A549 (cell line): ENCODE data around the gene HMHB1. TPM values are rescaled to one million over a fixed set of nuclear protein-coding genes. Genes with fewer than 3 reads are reported as not detected.

Experiments used
- ATAC-seq, 2 experiments: fragments of 200-7000 bp in 1 of 2; fragments of >200 bp in 1 of 2; cut with Nextera tagmentation in 1 of 2; cut with Tn5 transposase in 1 of 2; 3 replicates each; pipeline versions ENCODE4 v1.8.0 to v1.9.1; 2018 to 2020; ENCODE audit warnings: mild to moderate bottlenecking in 1 of 2, moderate library complexity in 1 of 2
- CTCF ChIA-PET: fragments of 300-600 bp; sonication (Branson Sonifier 250); formaldehyde crosslinking; extraction: SDS; loops from one replicate; lab custom pipeline; 2021; ENCODE audit warnings: antibody characterized with exemption, inconsistent platforms; lab: Yijun Ruan, JAX
- POLR2A ChIA-PET: fragments of 350-600 bp; formaldehyde crosslinking; extraction: SDS; loops from one replicate; lab custom pipeline; 2021; ENCODE audit warnings: antibody characterized with exemption, inconsistent platforms; lab: Yijun Ruan, JAX
- DNase-seq, 2 experiments: peaks; one replicate each; pipeline versions ENCODE4 v3.0.0 to v3.0.0-alpha.2; 2011 to 2016; ENCODE audit warnings: low read depth in 1 of 2, low spot score in 1 of 2
- FAIRE-seq: peaks from 2 replicates; lab custom pipeline; 2011; peaks lifted over from hg19 to GRCh38; lab: Jason Lieb, UNC
- H3K27ac ChIP-seq, 2 experiments: fragments of >200 bp; sonication (Bioruptor Twin); formaldehyde crosslinking; 3 replicates each; pipeline ENCODE4 v1.5.1; 2016 to 2017
- H3K4me1 ChIP-seq: fragments of >200 bp; sonication (Bioruptor Twin); formaldehyde crosslinking; 3 replicates; pipeline ENCODE4 v1.6.1; 2016
- H3K4me2 ChIP-seq: fragments of >200 bp; sonication (Bioruptor Twin); formaldehyde crosslinking; 3 replicates; pipeline ENCODE4 v1.6.1; 2016
- H3K4me3 ChIP-seq: fragments of >200 bp; sonication (Bioruptor Twin); formaldehyde crosslinking; 3 replicates; pipeline ENCODE4 v1.5.1; 2016
- H3K9me3 ChIP-seq: fragments of >200 bp; sonication (Bioruptor Twin); formaldehyde crosslinking; 3 replicates; pipeline ENCODE4 v1.6.1; 2016
- BHLHE40 ChIP-seq: IDR thresholded peaks from 2 replicates; pipeline ENCODE4 v1.6.1; 2012; ENCODE audit warnings: low read depth, low read length, inconsistent platforms
- CBX2 ChIP-seq: fragments of 200-600 bp; sonication (generic); IDR thresholded peaks from 2 replicates; pipeline ENCODE4 v1.6.1; 2016; ENCODE audit warnings: low read depth, mild to moderate bottlenecking, borderline replicate concordance
- CHD2 ChIP-seq: fragments of 150-350 bp; IDR thresholded peaks from 2 replicates; pipeline ENCODE4 v1.6.1; 2014; ENCODE audit warnings: low read length; ENCODE audit not compliant: partially characterized antibody
- EHMT2 ChIP-seq: fragments of 200-600 bp; sonication (generic); IDR thresholded peaks from 2 replicates; pipeline ENCODE4 v1.6.1; 2016; ENCODE audit warnings: antibody characterized with exemption, low read depth, mild to moderate bottlenecking, moderate library complexity
- FOSB ChIP-seq: fragments of 250-450 bp; sonication (Bioruptor Pico); IDR thresholded peaks from 2 replicates; pipeline ENCODE4 v1.5.0; 2020; ENCODE audit warnings: mild to moderate bottlenecking, moderate library complexity
- GATA3 ChIP-seq: IDR thresholded peaks from 2 replicates; pipeline ENCODE4 v1.6.1; 2012; ENCODE audit warnings: borderline replicate concordance
- HOXA7 ChIP-seq: fragments of 250-450 bp; sonication (Bioruptor Pico); IDR thresholded peaks from 2 replicates; pipeline ENCODE4 v1.5.0; 2020; ENCODE audit warnings: mild to moderate bottlenecking, moderate library complexity
- JUN ChIP-seq, 2 experiments: fragments of >200 bp; sonication (Bioruptor Twin); formaldehyde crosslinking; IDR thresholded peaks; 2 replicates in 1 of 2; 3 replicates in 1 of 2; pipeline ENCODE4 v1.6.1; 2016 to 2017
- JUNB ChIP-seq: fragments of >200 bp; sonication (Bioruptor Twin); formaldehyde crosslinking; IDR thresholded peaks from 2 replicates; pipeline ENCODE4 v1.6.1; 2016
- KDM1A ChIP-seq: fragments of 200-600 bp; sonication (generic); IDR thresholded peaks from 2 replicates; pipeline ENCODE4 v1.6.1; 2016; ENCODE audit warnings: low read depth, mild to moderate bottlenecking
- MAFK ChIP-seq: fragments of 450-650 bp; IDR thresholded peaks from 2 replicates; pipeline ENCODE4 v1.6.1; 2014; ENCODE audit not compliant: partially characterized antibody
- POLR2A ChIP-seq: IDR thresholded peaks from 2 replicates; pipeline ENCODE4 v1.6.1; 2012; ENCODE audit warnings: mild to moderate bottlenecking, low read length
- RCOR1 ChIP-seq: fragments of 150-350 bp; IDR thresholded peaks from 2 replicates; pipeline ENCODE4 v1.6.1; 2014; ENCODE audit warnings: antibody characterized with exemption, low read length, low read depth
- TFCP2L1 ChIP-seq: fragments of 250-450 bp; sonication (Bioruptor Pico); IDR thresholded peaks from 2 replicates; pipeline ENCODE4 v1.5.0; 2021; ENCODE audit warnings: mild to moderate bottlenecking
- ZC3H11A ChIP-seq: fragments of 450-650 bp; IDR thresholded peaks from 2 replicates; pipeline ENCODE4 v1.6.1; 2014; ENCODE audit warnings: antibody characterized with exemption, mild to moderate bottlenecking
- ZNF302 ChIP-seq: fragments of 250-450 bp; sonication (Bioruptor Pico); IDR thresholded peaks from 2 replicates; pipeline ENCODE4 v1.9.0; 2021; ENCODE audit warnings: inconsistent platforms, mild to moderate bottlenecking, moderate library complexity
- ZSCAN20 ChIP-seq: fragments of 250-450 bp; sonication (Bioruptor Pico); IDR thresholded peaks from 2 replicates; pipeline ENCODE4 v1.8.0; 2022; ENCODE audit warnings: mild to moderate bottlenecking, moderate library complexity
- WGBS: methylation state at CpG from one replicate; pipeline ENCODE4 v1.1.6; 2017; ENCODE audit errors: missing lambda C conversion rate; 5-methylcytosine and 5-hydroxymethylcytosine counted together
- polyA plus RNA-seq, 4 experiments: library from polyadenylated mRNA; depleted of rRNA in 3 of 4; stranded (reverse); fragments of >200 nt; fragmentation: RNase III in 1 of 4; extraction: RNeasy Plus Mini Kit Qiagen cat#74134 plus additional on column Dnase treatment in 1 of 4; gene quantifications; 2 replicates in 3 of 4; 3 replicates in 1 of 4; pipeline ENCODE4 v1.2.3, GENCODE V29; 2011 to 2017
- TF ChIP-seq, protein P1 (sequence below): IDR thresholded peaks from 2 replicates; pipeline ENCODE4 v1.6.1; 2012

HMHB1 gene
- polyA plus RNA-seq, 2 of the 4 experiments (the other 2 are of a cell fraction): not detected

DNA sequence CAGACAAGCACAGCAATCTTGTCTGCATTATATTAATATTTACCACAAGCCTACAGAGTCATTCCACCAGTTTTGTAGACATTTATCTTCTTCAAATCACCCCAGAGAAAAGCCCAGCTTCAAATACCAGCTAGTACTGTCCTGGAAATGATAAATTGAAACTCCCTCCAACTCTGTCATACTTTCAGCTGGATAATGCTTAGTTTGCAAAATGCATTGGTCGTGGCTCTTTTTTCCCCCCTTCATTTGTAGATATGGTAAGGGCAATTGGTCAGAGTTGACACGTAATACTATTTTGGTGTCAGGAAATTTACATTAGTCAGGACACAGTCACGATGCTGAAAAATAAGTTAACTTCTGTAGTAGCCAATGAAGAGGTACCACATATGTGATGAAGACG lies 21.2 kb downstream of the HMHB1 start:
- Histone ChIP-seq H3K4me1 (peaks cover under 1% of the 10 kb centered on the region; the same call in 1 of the 3 replicates), H3K27ac (no peak overlapping the region), H3K4me2 (no peak overlapping the region), H3K4me3 (no peak overlapping the region), H3K9me3 (no peaks in the 10 kb centered on the region)
- ATAC-seq (no peak), FAIRE-seq (no peak), DNase-seq (no peak)
- CTCF ChIA-PET: interaction anchor here (1.4 to 3.0 kb wide), 3 partner anchors 8 to 54 kb away, joined by 3 to 12 read pairs (median 9); no protein-coding TSS in a partner anchor
- POLR2A ChIA-PET: no interaction called here
- TF ChIP-seq MAFK (peak; percentile 85), ZNF302 (CRISPR knock-in tag) (no peak)
- WGBS: 93% methylated on average over 4 of the region's 4 CpGs

- ChIA-PET CTCF (interaction anchor here (1.2 to 2.4 kb wide), 2 partner anchors 9 to 10 kb away, joined by 3 to 9 read pairs; no protein-coding TSS in a partner anchor), POLR2A (no interaction called here)
- H3K27ac ChIP-seq: no peak overlapping the region
- FAIRE-seq: peak; percentile 43
- H3K4me2 ChIP-seq: no peak overlapping the region
- no peaks in the 10 kb centered on the region for H3K9me3 ChIP-seq
- no peak for TF ChIP-seq KDM1A
- no peak for TF ChIP-seq JUNB
- no peak for TF ChIP-seq RCOR1
- TF ChIP-seq CHD2: no peak
- TF ChIP-seq EHMT2: no peak
- TF ChIP-seq ZSCAN20: no peak
- TF ChIP-seq ZC3H11A: no peak
- no peak for TF ChIP-seq HOXA7 (CRISPR knock-in tag)
- no peak for TF ChIP-seq BHLHE40
- no peak for TF ChIP-seq TFCP2L1 (CRISPR knock-in tag)
- TF ChIP-seq, all 56 proteins: peak for 0
- DNase-seq: no peak
- 87% methylated on average over 3 of the region's 3 CpGs for WGBS
- no peaks in the 10 kb centered on the region for H3K4me1 ChIP-seq
- no peak overlapping the region for H3K4me3 ChIP-seq
- no peak for ATAC-seq
These were observed 23.3 kb downstream of the HMHB1 start for GRCh38 chr5:143835251-143835650.

GRCh38 chr5:143836161-143836725 lies 24.3 kb downstream of the HMHB1 start:
- Histone ChIP-seq H3K9me3 (no peaks in the 10 kb centered on the region), H3K4me2 (no peak overlapping the region), H3K4me1 (no peaks in the 10 kb centered on the region)
- 81% methylated on average over 2 of the region's 2 CpGs for WGBS
- DNase-seq: no peak
- TF ChIP-seq, protein P1, sequence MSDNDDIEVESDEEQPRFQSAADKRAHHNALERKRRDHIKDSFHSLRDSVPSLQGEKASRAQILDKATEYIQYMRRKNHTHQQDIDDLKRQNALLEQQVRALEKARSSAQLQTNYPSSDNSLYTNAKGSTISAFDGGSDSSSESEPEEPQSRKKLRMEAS: no peak
- TF ChIP-seq, all 56 proteins: peak for 0
- Histone ChIP-seq H3K27ac (no peak overlapping the region), H3K4me3 (no peak overlapping the region)
- FAIRE-seq (no peak), ATAC-seq (no peak)
- POLR2A ChIA-PET: no interaction called here
- CTCF ChIA-PET: interaction anchor here (1.0 to 2.7 kb wide), 4 partner anchors 11 to 307 kb away, joined by 3 to 14 read pairs (median 3); no protein-coding TSS in a partner anchor

GRCh38 chr5:143837306-143837848 lies 25.4 kb downstream of the HMHB1 start:
- no peak overlapping the region for H3K4me2 ChIP-seq
- POLR2A ChIA-PET: interaction anchor here (1.1 kb wide), 1 partner anchor 301 kb away, joined by 4 read pairs; no protein-coding TSS in a partner anchor

DNA sequence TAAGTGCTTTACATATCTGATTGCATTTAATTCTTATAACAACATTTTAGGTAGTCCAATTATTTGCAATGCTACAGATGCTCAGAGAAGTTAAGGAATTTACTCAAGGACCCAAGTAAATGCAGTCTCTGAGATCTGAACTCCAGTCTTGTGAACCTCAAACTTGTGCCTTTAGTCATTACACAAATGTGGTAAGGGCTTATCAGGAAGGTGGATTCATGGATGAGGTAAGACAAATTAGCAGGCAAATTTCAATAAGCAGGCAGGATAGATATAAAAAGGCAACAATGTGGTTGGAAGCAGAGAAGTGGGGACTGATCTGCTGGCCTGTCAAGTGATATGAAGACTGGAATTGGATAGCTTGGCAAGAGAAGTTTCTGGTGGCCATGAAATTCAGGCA lies 29.5 kb downstream of the HMHB1 start:
- no peak overlapping the region for H3K27ac ChIP-seq
- no peaks in the 10 kb centered on the region for H3K9me3 ChIP-seq
- no peaks in the 10 kb centered on the region for H3K4me1 ChIP-seq
- DNase-seq: no peak
- no peak overlapping the region for H3K4me3 ChIP-seq
- TF ChIP-seq ZNF302 (CRISPR knock-in tag): no peak
- ChIA-PET POLR2A (no interaction called here), CTCF (interaction anchor here (0.5 to 0.7 kb wide), 2 partner anchors 11 to 229 kb away, joined by 3 to 5 read pairs; no protein-coding TSS in a partner anchor)
- H3K4me2 ChIP-seq: no peak overlapping the region
- FAIRE-seq: no peak
- no peak for ATAC-seq

More at GRCh38 chr5:143837306-143837848, 25.4 kb downstream of the HMHB1 start:
- CTCF ChIA-PET: interaction anchor here (1.0 to 2.7 kb wide), 6 partner anchors 8 to 305 kb away, joined by 3 to 14 read pairs (median 3); no protein-coding TSS in a partner anchor
- TF ChIP-seq POLR2A (no peak), CBX2 (no peak), FOSB (CRISPR knock-in tag) (no peak), GATA3 (no peak), JUN (IDR thresholded peaks at IDR 0.05) (no peak)
- no peak for ATAC-seq
- no peak for FAIRE-seq
- Histone ChIP-seq H3K4me3 (no peak overlapping the region), H3K4me1 (no peaks in the 10 kb centered on the region), H3K9me3 (no peaks in the 10 kb centered on the region), H3K27ac (no peak overlapping the region)
- 70% methylated on average over 7 of the region's 7 CpGs for WGBS
- no peak for DNase-seq
